NCI-H510A (cell line): Measurements from ENCODE around the gene FHAD1.
"Not testable (repeated sequence)": the region's sequence is repeated elsewhere in the genome, so short reads cannot be mapped to it uniquely, and the experiment has no call there.

Source experiments
- DNase-seq: peaks from one replicate; lab custom pipeline; 2025; lab: John Stamatoyannopoulos, UW

FHAD1 gene

GRCh38 chr1:15305468-15305770, 58.4 kb downstream of the FHAD1 start:
- DNase-seq, result no peak

- DNase-seq, result not testable (repeated sequence)
Measured at GRCh38 chr1:15306352-15306751, 59.3 kb downstream of the FHAD1 start.

- DNase-seq, result no peak
Measured at GRCh38 chr1:15308135-15308534, 61.1 kb downstream of the FHAD1 start.

- no peak for DNase-seq
Measured at GRCh38 chr1:15308621-15309027, 61.6 kb downstream of the FHAD1 start.

GRCh38 chr1:15309687-15310086, 62.7 kb downstream of the FHAD1 start:
- DNase-seq, result no peak

- no peak for DNase-seq
Measured at GRCh38 chr1:15310544-15310943, 63.5 kb downstream of the FHAD1 start.

- DNase-seq, result no peak
Measured at GRCh38 chr1:15311122-15311822, 64.2 kb downstream of the FHAD1 start.

GRCh38 chr1:15311880-15312279, 64.9 kb downstream of the FHAD1 start:
- no peak for DNase-seq

- no peak for DNase-seq
Measured at GRCh38 chr1:15312626-15313411, 65.8 kb downstream of the FHAD1 start.

- DNase-seq, result no peak
Measured at GRCh38 chr1:15314328-15315281, 67.6 kb downstream of the FHAD1 start.

GRCh38 chr1:15315815-15316214, 68.8 kb downstream of the FHAD1 start:
- DNase-seq, result no peak

GRCh38 chr1:15316510-15316909, 69.5 kb downstream of the FHAD1 start:
- DNase-seq, result no peak

- no peak for DNase-seq
Measured at GRCh38 chr1:15320267-15320666, 73.2 kb downstream of the FHAD1 start.

GRCh38 chr1:15321601-15322000, 74.6 kb downstream of the FHAD1 start:
- no peak for DNase-seq

- no peak for DNase-seq
Measured at GRCh38 chr1:15322648-15323350, 75.8 kb downstream of the FHAD1 start.

- peak; percentile 63 for DNase-seq
Measured at GRCh38 chr1:15323351-15323988, 76.4 kb downstream of the FHAD1 start.

GRCh38 chr1:15323989-15324868, 77.2 kb downstream of the FHAD1 start:
- peak; percentile 50 for DNase-seq

- no peak for DNase-seq
Measured at GRCh38 chr1:15324869-15325335, 77.9 kb downstream of the FHAD1 start.

- no peak for DNase-seq
Measured at GRCh38 chr1:15325375-15326085, 78.5 kb downstream of the FHAD1 start.
